Activated naive CD4-positive, alpha-beta T cell treated with Interleukin-2 at 50 U/mL for 16 hours (primary cell): ENCODE results near the gene ZDHHC8.

Source experiments
- DNase-seq: peaks from one replicate; pipeline ENCODE4 v3.0.0-alpha.2; 2020

The ZDHHC8 gene

GRCh38 chr22:20130319-20130718, 1.3 kb upstream of the ZDHHC8 start:
- peak; percentile 16 for DNase-seq

GRCh38 chr22:20130731-20131596, 640 bp upstream of the ZDHHC8 start:
- peak; percentile 81 for DNase-seq

GRCh38 chr22:20131859-20132685, 468 bp downstream of the ZDHHC8 start:
- DNase-seq = peak; percentile 17

- DNase-seq = no peak
Observed at GRCh38 chr22:20132686-20133246, 1.2 kb downstream of the ZDHHC8 start.

- DNase-seq = no peak
Observed at GRCh38 chr22:20133930-20134549, 2.4 kb downstream of the ZDHHC8 start.

- DNase-seq = no peak
Observed at GRCh38 chr22:20135265-20135664, 3.7 kb downstream of the ZDHHC8 start.

- no peak for DNase-seq
Observed at GRCh38 chr22:20135806-20136602, 4.4 kb downstream of the ZDHHC8 start.

GRCh38 chr22:20136603-20136873, 4.9 kb downstream of the ZDHHC8 start:
- DNase-seq = no peak

- DNase-seq = no peak
Observed at GRCh38 chr22:20137113-20137512, 5.5 kb downstream of the ZDHHC8 start.

- no peak for DNase-seq
Observed at GRCh38 chr22:20137671-20138416, 6.2 kb downstream of the ZDHHC8 start.

- no peak for DNase-seq
Observed at GRCh38 chr22:20138417-20138738, 6.8 kb downstream of the ZDHHC8 start.

GRCh38 chr22:20138868-20139267, 7.3 kb downstream of the ZDHHC8 start:
- DNase-seq = no peak

- DNase-seq = no peak
Observed at GRCh38 chr22:20139391-20140106, 7.9 kb downstream of the ZDHHC8 start.

- no peak for DNase-seq
Observed at GRCh38 chr22:20140107-20140445, 8.5 kb downstream of the ZDHHC8 start.

- DNase-seq = no peak
Observed at GRCh38 chr22:20140521-20140964, 8.9 kb downstream of the ZDHHC8 start.

GRCh38 chr22:20141186-20142077, 9.8 kb downstream of the ZDHHC8 start:
- no peak for DNase-seq

- DNase-seq = no peak
Observed at GRCh38 chr22:20142711-20143621, 11.4 kb downstream of the ZDHHC8 start.

- no peak for DNase-seq
Observed at GRCh38 chr22:20143883-20144665, 12.5 kb downstream of the ZDHHC8 start.
